SU-DHL-6 (cell line): ENCODE results near the gene CRYGC.

ENCODE experiments used
- H2AFZ ChIP-seq: fragments of 200-600 bp; sonication (generic); 2 replicates; pipeline ENCODE4 v1.6.1; 2014; ENCODE audit warnings: low read depth, mild to moderate bottlenecking, moderate library complexity, mixed read lengths, antibody characterized with exemption, low read length; ENCODE audit not compliant: severe bottlenecking
- H3F3A ChIP-seq: fragments of 200-600 bp; shearing (Covaris generic); 2 replicates; pipeline ENCODE4 v1.6.0; 2016; ENCODE audit warnings: antibody characterized with exemption, mild to moderate bottlenecking; ENCODE audit not compliant: insufficient read depth
- H3K27ac ChIP-seq: fragments of 200-600 bp; sonication (generic); 2 replicates; pipeline ENCODE4 v1.5.1; 2016; ENCODE audit warnings: low read depth, mild to moderate bottlenecking, low read length, moderate library complexity, mixed read lengths
- H3K27me3 ChIP-seq: fragments of 200-600 bp; sonication (generic), shearing (Covaris generic); 2 replicates; pipeline ENCODE4 v1.6.0; 2014; ENCODE audit warnings: mild to moderate bottlenecking, low read length
- H3K36me3 ChIP-seq: fragments of 200-600 bp; sonication (generic); 2 replicates; pipeline ENCODE4 v1.6.1; 2014; ENCODE audit warnings: mild to moderate bottlenecking, low read length, mixed read lengths
- H3K4me2 ChIP-seq: fragments of 300-600, 200-600 bp; shearing (Covaris generic), sonication (generic); 2 replicates; pipeline ENCODE4 v1.6.0; 2014; ENCODE audit warnings: low read length, low read depth, mild to moderate bottlenecking; ENCODE audit not compliant: poor library complexity, severe bottlenecking
- H3K4me3 ChIP-seq: fragments of 200-600 bp; sonication (generic); 2 replicates; pipeline ENCODE4 v1.5.1; 2014; ENCODE audit warnings: antibody characterized with exemption, low read length, mild to moderate bottlenecking, mixed read lengths; ENCODE audit not compliant: insufficient read depth, poor library complexity, severe bottlenecking
- H3K79me2 ChIP-seq: fragments of 200-600 bp; sonication (generic); 2 replicates; pipeline ENCODE4 v1.6.1; 2014; ENCODE audit warnings: mild to moderate bottlenecking, low read length, moderate library complexity; ENCODE audit not compliant: insufficient read depth
- H3K9ac ChIP-seq: fragments of 200-600 bp; sonication (generic); 2 replicates; pipeline ENCODE4 v1.7.0; 2014; ENCODE audit warnings: mild to moderate bottlenecking, low read length
- H3K9me2 ChIP-seq: fragments of 200-600 bp; sonication (generic); replicated peaks from 2 replicates; pipeline ENCODE4 v1.6.1; 2014; ENCODE audit warnings: low read length; ENCODE audit not compliant: insufficient read depth
- H3K9me3 ChIP-seq: fragments of 200-600 bp; sonication (generic); 2 replicates; pipeline ENCODE4 v1.6.1; 2014; ENCODE audit warnings: low read length, mixed read lengths; ENCODE audit not compliant: insufficient read depth
- H4K20me1 ChIP-seq: fragments of 200-600 bp; sonication (generic); 2 replicates; pipeline ENCODE4 v1.6.1; 2014; ENCODE audit warnings: low read depth, mild to moderate bottlenecking, antibody characterized with exemption, low read length, moderate library complexity, mixed read lengths
- CTCF ChIP-seq: fragments of 200-600 bp; sonication (generic); IDR thresholded peaks from one replicate; pipeline ENCODE4 v1.5.1; 2017; ENCODE audit warnings: antibody characterized with exemption, mild to moderate bottlenecking, low read length, moderate library complexity; ENCODE audit not compliant: insufficient read depth, poor library complexity, severe bottlenecking
- EZH2phosphoT487 ChIP-seq: fragments of 200-600 bp; sonication (generic), shearing (Covaris generic); conservative IDR thresholded peaks from 2 replicates; pipeline ENCODE4 v1.6.1; 2018; ENCODE audit warnings: mild to moderate bottlenecking, antibody characterized with exemption, low read length, moderate library complexity, mixed read lengths

Gene CRYGC

GRCh38 chr2:208098267-208098666 is 31.4 kb downstream of the CRYGC start:
- TF ChIP-seq EZH2phosphoT487 (no peak), CTCF (no peak)

GRCh38 chr2:208097801-208098200 is 31.8 kb downstream of the CRYGC start:
- H3K9me2 ChIP-seq, result no peaks in the 10 kb centered on the region
- no peak overlapping the region for H2AFZ ChIP-seq
- no peak overlapping the region for H3K4me3 ChIP-seq
- H3F3A ChIP-seq, result no peaks in the 10 kb centered on the region
- no peaks in the 10 kb centered on the region for H3K79me2 ChIP-seq
- no peak overlapping the region for H3K27ac ChIP-seq
- H4K20me1 ChIP-seq, result no peaks in the 10 kb centered on the region
- H3K9ac ChIP-seq, result no peak overlapping the region
- TF ChIP-seq CTCF, result no peak
- TF ChIP-seq EZH2phosphoT487, result no peak
- no peaks in the 10 kb centered on the region for H3K9me3 ChIP-seq
- no peaks in the 10 kb centered on the region for H3K36me3 ChIP-seq
- H3K27me3 ChIP-seq, result no peaks in the 10 kb centered on the region; the same call in 1 of the 2 replicates
- H3K4me2 ChIP-seq, result no peak overlapping the region

More at GRCh38 chr2:208098267-208098666, 31.4 kb downstream of the CRYGC start:
- Histone ChIP-seq H3K27ac (no peak overlapping the region), H4K20me1 (no peaks in the 10 kb centered on the region), H2AFZ (no peak overlapping the region), H3F3A (no peaks in the 10 kb centered on the region), H3K9me2 (no peaks in the 10 kb centered on the region), H3K27me3 (no peaks in the 10 kb centered on the region; the same call in 1 of the 2 replicates), H3K9ac (no peak overlapping the region), H3K79me2 (no peaks in the 10 kb centered on the region), H3K36me3 (no peaks in the 10 kb centered on the region), H3K4me3 (no peak overlapping the region), H3K4me2 (no peak overlapping the region), H3K9me3 (no peaks in the 10 kb centered on the region)

GRCh38 chr2:208097313-208097712 is 32.3 kb downstream of the CRYGC start:
- Histone ChIP-seq H3K9me3 (no peaks in the 10 kb centered on the region), H3K4me2 (no peak overlapping the region), H3F3A (no peaks in the 10 kb centered on the region), H3K9me2 (no peaks in the 10 kb centered on the region), H3K36me3 (no peaks in the 10 kb centered on the region), H3K79me2 (no peaks in the 10 kb centered on the region), H3K4me3 (no peak overlapping the region), H2AFZ (no peak overlapping the region), H3K9ac (no peak overlapping the region), H3K27ac (no peak overlapping the region), H4K20me1 (no peaks in the 10 kb centered on the region), H3K27me3 (no peaks in the 10 kb centered on the region; the same call in 1 of the 2 replicates)
- TF ChIP-seq CTCF (no peak), EZH2phosphoT487 (no peak)
